ENCODE results near the gene TACR2. TPM values are rescaled to one million over a fixed set of nuclear protein-coding genes. Genes with fewer than 3 reads are reported as not detected.

Gene TACR2
- 0.29 TPM in 1 of 2 replicates, not detected in the other for total RNA-seq (2014; rRNA removed)
- polyA plus RNA-seq (2012), result 0.77 TPM

GRCh38 chr10:69416695-69417094 lies at the start of gene TACR2:
Gene TACR2, minus strand, starts transcription at chr10:69416918. Its CDS starts 595 bp downstream, at chr10:69416323.
- no peak for DNase-seq (ENCODE audit: low read depth)

DNA sequence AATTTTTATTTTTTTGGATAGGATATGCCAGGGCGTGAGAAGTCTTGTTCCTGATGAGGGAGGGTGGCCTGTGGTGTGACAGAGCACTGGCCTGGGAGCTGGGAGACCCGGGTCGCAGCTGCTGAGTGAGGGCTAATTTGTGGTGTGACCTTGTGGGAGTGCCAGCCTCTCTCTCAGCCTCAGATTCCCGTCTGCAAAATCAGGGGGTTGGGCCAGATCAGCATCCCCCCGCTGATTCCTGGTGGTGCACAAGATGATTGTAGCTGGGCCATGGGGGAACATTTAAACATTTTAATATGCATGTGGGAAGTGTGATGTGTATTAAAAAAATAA lies 49.4 kb upstream of the TACR2 start:
- peak; percentile 25 for DNase-seq (ENCODE audit: low read depth)

DNA sequence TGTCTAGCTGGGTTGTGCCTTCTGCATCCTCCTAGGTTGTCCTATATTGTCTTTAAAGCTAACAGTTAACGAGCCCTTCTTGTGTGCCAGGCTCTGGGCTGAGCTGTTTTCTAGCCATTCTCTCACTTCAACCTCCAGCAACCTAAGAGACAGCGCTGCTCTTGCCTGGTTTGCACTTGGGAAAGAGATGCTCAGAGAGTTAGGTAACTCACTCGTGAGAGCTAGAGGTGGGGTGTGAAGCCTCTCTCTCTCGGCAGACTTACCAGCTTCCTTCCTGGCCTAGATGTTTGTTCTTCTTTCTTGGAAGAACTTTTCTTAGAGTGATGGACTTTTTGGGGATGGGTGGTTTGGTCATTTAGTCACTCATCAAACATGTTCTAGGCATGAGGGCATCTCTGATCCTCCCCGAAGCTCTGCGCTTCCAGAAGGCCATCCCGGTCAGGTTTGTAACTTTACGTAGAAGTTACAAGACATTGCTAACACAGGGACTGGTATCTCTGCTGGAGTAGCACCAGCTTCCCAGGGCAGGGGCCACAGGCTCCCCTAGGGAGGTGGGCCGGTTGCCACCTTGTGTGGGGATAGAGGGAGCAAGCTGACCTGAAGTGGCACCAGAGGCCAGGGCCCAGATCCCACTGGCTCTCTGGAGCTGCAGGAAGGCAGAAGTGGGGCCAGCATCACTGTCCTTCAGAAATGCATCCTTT lies 48.9 kb upstream of the TACR2 start:
- DNase-seq (ENCODE audit: low read depth), result no peak

- peak; percentile 55 for DNase-seq (ENCODE audit: low read depth)
These were observed 48.2 kb upstream of the TACR2 start for GRCh38 chr10:69464801-69465401.

- DNase-seq (ENCODE audit: low read depth), result no peak
These were observed 47.7 kb upstream of the TACR2 start for GRCh38 chr10:69464401-69464800.

- DNase-seq (ENCODE audit: low read depth), result no peak
These were observed 47.2 kb upstream of the TACR2 start for GRCh38 chr10:69463886-69464285.

DNA sequence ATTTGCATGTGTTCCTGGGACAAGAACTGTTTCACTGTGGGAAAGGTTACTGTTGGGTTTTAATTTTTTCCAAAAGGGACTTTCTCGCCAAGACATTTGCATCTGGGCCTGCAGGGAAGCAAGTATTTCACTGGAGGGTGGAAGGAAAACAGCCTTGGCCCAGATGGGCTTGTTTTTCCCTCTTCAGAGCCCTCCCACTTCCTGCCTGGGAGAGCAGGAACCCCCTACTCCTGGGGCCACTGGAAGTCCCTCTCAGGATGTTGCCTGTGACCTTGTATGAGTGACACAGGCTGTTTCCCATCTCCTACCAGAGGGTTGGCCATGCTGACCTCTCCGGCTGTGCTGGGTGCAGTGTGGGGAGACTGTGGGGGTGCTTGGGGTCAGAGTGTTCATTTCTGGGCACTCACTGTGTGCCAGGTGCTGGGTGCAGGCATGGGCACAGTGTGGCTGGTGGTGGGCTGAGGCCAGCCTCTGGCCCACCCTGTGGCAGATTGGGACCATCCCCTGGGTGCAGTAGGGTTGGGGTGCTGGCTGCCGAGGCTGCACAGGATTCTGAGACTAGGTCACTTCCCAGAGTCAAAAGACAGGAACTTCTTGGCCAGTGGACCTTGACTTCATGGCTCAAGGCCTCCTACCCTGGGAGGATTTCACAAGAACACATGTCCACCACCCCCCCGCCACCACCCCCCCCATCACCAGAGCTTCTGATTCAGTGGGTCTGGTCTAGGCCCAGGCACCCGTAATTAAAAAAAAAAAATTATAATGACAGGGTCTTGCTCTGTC lies 44.7 kb upstream of the TACR2 start:
- DNase-seq (ENCODE audit: low read depth), result no peak

DNA sequence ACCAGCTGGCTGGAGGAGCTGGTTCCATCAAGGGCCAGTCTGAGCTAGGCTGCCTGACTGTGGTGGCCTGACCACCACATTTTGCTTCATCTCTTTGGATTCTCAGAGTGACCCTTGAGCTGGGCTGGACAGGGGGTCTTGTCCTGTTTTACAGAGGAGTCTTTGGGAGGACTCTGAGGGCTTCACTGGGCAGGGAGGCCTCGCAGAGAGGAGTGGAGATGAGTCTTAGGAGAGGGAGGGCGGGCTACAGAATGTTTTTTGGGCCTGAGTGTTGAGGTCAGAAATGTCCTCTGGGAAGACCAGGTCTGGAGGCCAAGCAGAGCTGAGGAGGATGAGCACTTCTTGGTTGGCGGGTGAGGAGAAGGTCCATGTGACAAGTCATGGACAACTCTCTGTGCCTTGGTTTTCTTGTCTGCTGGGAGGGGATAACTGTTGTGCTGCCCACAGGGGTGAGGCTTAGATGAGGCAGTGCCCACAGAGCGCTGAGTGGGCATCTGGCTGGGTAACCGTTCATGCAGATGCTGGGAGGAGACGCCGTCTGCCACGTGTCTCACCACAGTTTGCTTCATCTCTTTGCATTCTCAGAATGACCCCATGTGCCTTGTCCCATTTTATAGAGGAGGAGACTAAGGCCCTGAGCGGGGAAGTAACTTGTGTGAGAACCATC lies 44.0 kb upstream of the TACR2 start:
- no peak for DNase-seq (ENCODE audit: low read depth)

GRCh38 chr10:69459893-69460575 lies 43.3 kb upstream of the TACR2 start:
- DNase-seq (ENCODE audit: low read depth), result no peak

GRCh38 chr10:69459101-69459790 lies 42.5 kb upstream of the TACR2 start:
- no peak for DNase-seq (ENCODE audit: low read depth)

DNA sequence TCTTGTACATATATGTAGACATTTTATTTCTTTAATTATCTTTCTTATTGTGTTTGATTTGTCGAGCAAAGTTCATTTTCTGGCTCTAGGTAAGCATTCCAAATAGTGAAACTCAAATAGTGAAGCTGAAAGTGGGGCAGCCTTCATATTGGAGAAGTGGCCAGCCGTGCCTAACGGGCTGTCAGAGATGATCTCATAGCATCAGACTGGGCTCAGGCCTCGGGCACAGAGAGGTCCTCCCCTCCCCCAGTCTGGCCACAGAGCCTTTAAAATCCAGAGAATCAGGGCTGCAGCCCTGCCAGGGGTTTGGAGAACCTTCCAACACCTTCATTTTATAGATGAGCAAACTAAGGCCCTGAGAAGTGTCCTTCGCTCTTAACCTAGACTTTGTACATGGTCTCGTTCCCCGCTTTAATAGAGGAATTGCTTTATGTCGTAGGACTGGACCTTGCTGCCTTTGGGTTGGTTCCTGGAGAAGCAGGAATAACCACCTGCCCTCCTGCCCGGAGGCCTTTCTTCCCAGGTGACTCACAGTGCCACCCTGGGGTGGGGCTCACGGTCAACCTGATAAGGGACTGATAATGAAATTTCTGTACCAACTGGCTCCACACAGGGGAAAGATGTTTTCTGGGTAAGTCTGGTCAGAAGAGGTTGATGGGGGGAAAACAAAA lies 41.8 kb upstream of the TACR2 start:
- no peak for DNase-seq (ENCODE audit: low read depth)

DNA sequence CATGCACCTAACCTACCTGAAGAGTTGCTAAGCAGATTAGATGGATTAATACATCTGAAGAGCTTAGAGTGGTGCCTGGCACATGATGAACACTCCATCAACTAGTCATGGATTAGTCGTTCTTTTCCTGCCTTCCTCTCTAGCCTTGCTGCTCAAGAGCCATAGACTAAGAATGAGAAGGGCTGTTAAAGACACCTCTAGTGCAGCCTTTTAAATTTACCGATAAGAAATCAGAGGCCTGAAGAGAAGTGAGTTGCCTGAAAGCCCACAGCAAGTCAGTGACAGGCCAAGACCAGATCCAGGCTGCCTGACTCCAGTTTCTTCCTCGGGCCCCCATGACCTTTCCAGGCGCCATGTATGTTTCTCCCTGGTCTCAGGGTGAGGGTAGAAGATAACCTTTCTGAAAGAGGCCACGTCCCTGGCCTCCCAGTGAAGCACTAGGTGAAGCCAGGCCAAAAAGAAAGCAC lies 41.1 kb upstream of the TACR2 start:
- no peak for DNase-seq (ENCODE audit: low read depth)

- peak; percentile 79 for DNase-seq (ENCODE audit: low read depth)
These were observed 40.4 kb upstream of the TACR2 start for GRCh38 chr10:69456880-69457693.

DNA sequence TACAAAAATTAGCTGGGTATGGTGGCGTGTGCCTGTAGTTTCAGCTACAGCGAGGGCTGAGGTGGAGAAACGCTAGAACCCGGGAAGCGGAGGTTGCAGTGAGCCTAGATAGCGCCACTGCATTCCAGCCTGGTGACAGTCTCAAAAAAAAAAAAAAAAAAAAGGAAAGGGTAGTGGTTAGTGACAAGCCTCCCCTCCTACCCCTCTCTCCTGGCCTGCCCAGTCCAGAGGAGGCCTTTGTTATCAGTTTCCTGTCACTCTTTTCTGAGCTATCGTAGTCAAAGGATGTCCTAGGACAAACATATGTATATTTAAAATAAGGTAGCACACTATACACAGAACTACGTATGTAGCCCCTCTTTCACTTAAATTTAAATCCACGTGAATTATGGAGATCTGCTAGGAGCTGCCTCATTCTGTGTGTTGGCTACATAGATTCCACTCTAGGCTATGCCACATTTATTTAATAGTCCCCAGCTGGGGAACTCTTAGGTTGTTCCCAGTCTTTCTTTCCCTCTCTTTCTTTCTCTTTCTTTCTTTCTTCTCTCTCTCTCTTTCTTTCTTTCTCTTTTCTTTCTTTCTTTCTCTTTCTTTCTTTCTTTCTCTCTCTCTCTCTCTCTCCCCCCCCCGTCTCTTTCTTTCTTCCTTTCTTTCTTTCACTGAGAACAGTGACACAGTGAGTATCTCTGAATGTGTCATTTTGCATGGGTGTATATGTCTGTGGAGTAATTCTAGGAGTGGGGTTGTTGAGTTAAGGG lies 38.5 kb upstream of the TACR2 start:
- DNase-seq (ENCODE audit: low read depth), result no peak

- DNase-seq (ENCODE audit: low read depth), result no peak
These were observed 37.1 kb upstream of the TACR2 start for GRCh38 chr10:69453795-69454194.

GRCh38 chr10:69452676-69453415 lies 36.1 kb upstream of the TACR2 start:
- DNase-seq (ENCODE audit: low read depth), result no peak

GRCh38 chr10:69451784-69452251 lies 35.1 kb upstream of the TACR2 start:
- DNase-seq (ENCODE audit: low read depth), result no peak
